K562 (cell line): ENCODE data around the gene PREX1. TPM values are rescaled to one million over a fixed set of nuclear protein-coding genes. Genes with fewer than 3 reads are reported as not detected.

Experiments
- ATAC-seq: fragments of 200-7000 bp; cut with Tn5 transposase; 3 replicates; pipeline ENCODE4 v1.9.1; 2020; ENCODE audit warnings: moderate library complexity
- BruUV-seq: library from RNA; stranded (reverse); fragments of 400-500 nt; replicated peaks from 2 replicates; lab custom pipeline; 2021; lab: Mats Ljungman, UMichigan
- CTCF ChIA-PET: fragments of 300-600 bp; formaldehyde crosslinking; extraction: SDS; loops from one replicate; lab custom pipeline; 2021; ENCODE audit warnings: low intra/inter-chr PET ratio; lab: Yijun Ruan, JAX
- POLR2A ChIA-PET: fragments of 300-600, 350-650 bp; sonication (Branson Sonifier 250); formaldehyde crosslinking; extraction: SDS; loops from one replicate; lab custom pipeline; 2021; ENCODE audit warnings: antibody characterized with exemption, inconsistent platforms; lab: Yijun Ruan, JAX
- DNase-seq, 4 experiments: peaks; one replicate each; pipeline versions ENCODE4 v3.0.0 to v3.0.0-alpha.2; 2011 to 2018; ENCODE audit warnings: low spot score in 3 of 4, mixed read lengths in 3 of 4; ENCODE audit errors: extremely low read depth in 1 of 4
- FAIRE-seq: peaks from 2 replicates; lab custom pipeline; 2011; peaks lifted over from hg19 to GRCh38; lab: Jason Lieb, UNC
- H2AFZ ChIP-seq: 2 replicates; pipeline ENCODE4 v1.6.0; 2011; ENCODE audit warnings: low read depth, low read length, control low read depth, inconsistent platforms
- H3K27ac ChIP-seq: fragments of 200-600 bp; 3 replicates; pipeline ENCODE4 v1.8.0; 2011; ENCODE audit warnings: low read depth, mild to moderate bottlenecking, control low read depth, inconsistent platforms, low read length, moderate library complexity, mixed read lengths; ENCODE audit errors: extremely low read depth
- H3K27me3 ChIP-seq, 2 experiments: fragments of 300-600 bp in 1 of 2; 2 replicates in 1 of 2; 3 replicates in 1 of 2; pipeline versions ENCODE4 v1.6.0 to v1.8.0; 2011; ENCODE audit warnings: inconsistent platforms in 2 of 2, low read length in 2 of 2, mild to moderate bottlenecking in 1 of 2, mixed read lengths in 1 of 2, moderate library complexity in 1 of 2; ENCODE audit not compliant: control insufficient read depth in 2 of 2, insufficient read depth in 2 of 2
- H3K36me3 ChIP-seq: fragments of 300-600 bp; 3 replicates; pipeline ENCODE4 v1.8.0; 2011; ENCODE audit warnings: mild to moderate bottlenecking, low read length, inconsistent platforms; ENCODE audit not compliant: control insufficient read depth, insufficient read depth
- H3K4me1 ChIP-seq, 2 experiments: fragments of 200-600 bp in 1 of 2; replicated peaks in 1 of 2; 2 replicates in 1 of 2; 3 replicates in 1 of 2; pipeline versions ENCODE4 v1.5.1 to v1.8.0; 2011; ENCODE audit warnings: inconsistent platforms in 2 of 2, low read length in 2 of 2, mild to moderate bottlenecking in 1 of 2, mixed read lengths in 1 of 2, moderate library complexity in 1 of 2; ENCODE audit not compliant: control insufficient read depth in 2 of 2, insufficient read depth in 2 of 2
- H3K4me2 ChIP-seq: 2 replicates; pipeline ENCODE4 v1.6.1; 2011; ENCODE audit warnings: low read length, control low read depth, inconsistent platforms, mixed read lengths; ENCODE audit not compliant: insufficient read depth
- H3K4me3 ChIP-seq: fragments of 200-600 bp; sonication (generic), shearing (Covaris generic); 2 replicates; pipeline ENCODE4 v1.5.1; 2016; ENCODE audit warnings: control low read depth, inconsistent platforms
- H3K79me2 ChIP-seq: fragments of 200-600 bp; 3 replicates; pipeline ENCODE4 v1.8.0; 2011; ENCODE audit warnings: low read length, inconsistent platforms; ENCODE audit not compliant: control insufficient read depth, insufficient read depth
- H3K9ac ChIP-seq, 2 experiments: 2 replicates each; pipeline versions ENCODE4 v1.6.0 to v1.6.1; 2011; ENCODE audit warnings: low read depth in 2 of 2, low read length in 2 of 2, control low read depth in 1 of 2, inconsistent platforms in 1 of 2, mild to moderate bottlenecking in 1 of 2, mixed read lengths in 1 of 2; ENCODE audit not compliant: insufficient read depth in 1 of 2
- H3K9me1 ChIP-seq: one replicate; pipeline ENCODE4 v1.6.0; 2011; ENCODE audit warnings: inconsistent platforms, mild to moderate bottlenecking, low read length, moderate library complexity; ENCODE audit not compliant: control insufficient read depth, insufficient read depth
- H3K9me3 ChIP-seq: replicated peaks from 2 replicates; pipeline ENCODE4 v1.5.1; 2011; ENCODE audit warnings: low read depth, low read length, inconsistent platforms; ENCODE audit not compliant: control insufficient read depth, insufficient read depth
- H4K20me1 ChIP-seq: replicated peaks from 2 replicates; pipeline ENCODE4 v1.6.1; 2011; ENCODE audit warnings: low read length, inconsistent platforms, mixed read lengths; ENCODE audit not compliant: control insufficient read depth, insufficient read depth
- NFIC ChIP-seq: fragments of 450-650 bp; IDR thresholded peaks from 2 replicates; pipeline ENCODE4 v1.6.1; 2017; ENCODE audit warnings: mild to moderate bottlenecking, inconsistent platforms
- NFIX ChIP-seq: fragments of 250-450 bp; sonication (Bioruptor Pico); IDR thresholded peaks from 2 replicates; pipeline ENCODE4 v1.4.0; 2020; ENCODE audit warnings: low read depth, mild to moderate bottlenecking, moderate library complexity
- SMAD1 ChIP-seq: fragments of 150-350 bp; IDR thresholded peaks from 2 replicates; pipeline ENCODE4 v1.6.1; 2014; ENCODE audit warnings: low read length, low read depth; ENCODE audit not compliant: partially characterized antibody
- ZKSCAN1 ChIP-seq: fragments of 150-350 bp; IDR thresholded peaks from 2 replicates; pipeline ENCODE4 v1.6.1; 2016; ENCODE audit warnings: low read depth, low read length
- ZNF644 ChIP-seq: fragments of 200-800 bp; sonication (Bioruptor generic); IDR thresholded peaks from 2 replicates; pipeline ENCODE4 v1.6.1; 2016; ENCODE audit warnings: low read depth, missing genetic modification characterization, missing compliant biosample characterization
- in situ Hi-C: fragments of 300-500 bp; cut with MboI; formaldehyde crosslinking; loops from 4 replicates; pipeline ENCODE4 v1.15.0; 2018; ENCODE audit warnings: inconsistent platforms, mixed read lengths
- intact Hi-C: fragments of 100-400 bp; cut with micrococcal nuclease; formaldehyde crosslinking; loops from 2 replicates; pipeline ENCODE4 v1.14.2; 2022
- polyA plus RNA-seq, 8 experiments: library from polyadenylated mRNA; depleted of rRNA in 4 of 8; stranded (reverse) in 5 of 8; unstranded in 3 of 8; fragments of >200 nt; fragmentation: Nextera tagmentation in 2 of 8; fragmentation: Illumina TruSeq in 1 of 8; extraction: Ambion mirVana in 2 of 8; extraction: Trizol in 1 of 8; gene quantifications; 2 replicates each; pipeline versions ENCODE4 v1.2.1 to v1.2.3, GENCODE V29; 2011 to 2014; ENCODE audit warnings: inconsistent platforms in 1 of 8, missing spikeins in 1 of 8
- total RNA-seq, 7 experiments: library from RNA; depleted of rRNA in 6 of 7; stranded (reverse); fragments of >200 nt in 6 of 7; fragmentation: Illumina TruSeq in 2 of 7; extraction: Trizol in 2 of 7; gene quantifications; 2 replicates each; pipeline versions ENCODE4 v1.2.1 to v1.2.3, GENCODE V29; 2011 to 2021; ENCODE audit warnings: low replicate concordance in 1 of 7
- TF ChIP-seq, protein P1 (sequence below): fragments of 450-650 bp; formaldehyde crosslinking; IDR thresholded peaks from 2 replicates; pipeline ENCODE4 v1.4.0; 2022; ENCODE audit warnings: missing genetic modification characterization
- TF ChIP-seq, protein P2 (sequence below): fragments of 450-650 bp; IDR thresholded peaks from 2 replicates; pipeline ENCODE4 v1.6.1; 2016; ENCODE audit warnings: borderline replicate concordance
- TF ChIP-seq, protein P3 (sequence below), 2 experiments: fragments of 450-650 bp in 1 of 2; sonication (generic) in 1 of 2; formaldehyde crosslinking in 1 of 2; IDR thresholded peaks; 2 replicates each; pipeline versions ENCODE4 v1.7.1 to v1.9.0; 2016 to 2022; ENCODE audit warnings: inconsistent platforms in 1 of 2, mild to moderate bottlenecking in 1 of 2, missing genetic modification reagents in 1 of 2

The PREX1 gene
- total and polyA plus RNA-seq, 9 of the 15 experiments (the other 6 are each of a cell fraction or from before 2014, with no cell fraction given), result 0.37 to 10.4 (median 4.8) TPM

DNA sequence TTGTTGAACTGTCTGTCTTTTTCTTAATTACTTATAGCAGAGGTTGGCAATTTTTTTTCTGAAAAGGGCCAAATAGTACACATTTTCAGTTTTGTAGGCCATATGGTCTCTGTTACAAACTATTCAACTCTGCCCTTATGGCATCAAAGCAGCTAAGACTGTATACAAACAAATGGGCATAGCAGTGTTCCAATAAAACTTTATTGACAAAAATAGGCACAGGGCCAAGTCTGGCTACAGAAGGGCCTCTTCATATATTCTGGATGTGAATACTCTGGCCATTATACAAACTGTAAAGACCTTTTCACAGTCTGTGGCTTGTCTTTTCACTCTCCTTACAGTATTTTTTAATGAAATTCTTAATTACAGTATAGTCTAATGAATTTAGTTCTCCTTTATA, 132.1 kb downstream of the PREX1 start:
- Histone ChIP-seq H3K4me2 (no peak overlapping the region), H3K27me3 (no peaks in the 10 kb centered on the region), H2AFZ (no peak overlapping the region), H3K9me3 (no peaks in the 10 kb centered on the region), H3K4me3 (no peak overlapping the region), H3K4me1 (peaks cover 6% of the 10 kb centered on the region in 2 experiments; a peak in 4 of 5 replicates), H3K36me3 (no peaks in the 10 kb centered on the region), H3K27ac (no peak overlapping the region), H3K79me2 (no peaks in the 10 kb centered on the region), H3K9me1 (peaks cover 2% of the 10 kb centered on the region), H4K20me1 (no peaks in the 10 kb centered on the region), H3K9ac (no peak overlapping the region)
- FAIRE-seq, result no peak
- intact Hi-C loops, result no loop called here
- TF ChIP-seq, protein P1, sequence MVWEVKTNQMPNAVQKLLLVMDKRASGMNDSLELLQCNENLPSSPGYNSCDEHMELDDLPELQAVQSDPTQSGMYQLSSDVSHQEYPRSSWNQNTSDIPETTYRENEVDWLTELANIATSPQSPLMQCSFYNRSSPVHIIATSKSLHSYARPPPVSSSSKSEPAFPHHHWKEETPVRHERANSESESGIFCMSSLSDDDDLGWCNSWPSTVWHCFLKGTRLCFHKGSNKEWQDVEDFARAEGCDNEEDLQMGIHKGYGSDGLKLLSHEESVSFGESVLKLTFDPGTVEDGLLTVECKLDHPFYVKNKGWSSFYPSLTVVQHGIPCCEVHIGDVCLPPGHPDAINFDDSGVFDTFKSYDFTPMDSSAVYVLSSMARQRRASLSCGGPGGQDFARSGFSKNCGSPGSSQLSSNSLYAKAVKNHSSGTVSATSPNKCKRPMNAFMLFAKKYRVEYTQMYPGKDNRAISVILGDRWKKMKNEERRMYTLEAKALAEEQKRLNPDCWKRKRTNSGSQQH, result no peak
- TF ChIP-seq ZNF644 (tag), result no peak
- peak; percentile 70 for TF ChIP-seq NFIX
- TF ChIP-seq, protein P2, sequence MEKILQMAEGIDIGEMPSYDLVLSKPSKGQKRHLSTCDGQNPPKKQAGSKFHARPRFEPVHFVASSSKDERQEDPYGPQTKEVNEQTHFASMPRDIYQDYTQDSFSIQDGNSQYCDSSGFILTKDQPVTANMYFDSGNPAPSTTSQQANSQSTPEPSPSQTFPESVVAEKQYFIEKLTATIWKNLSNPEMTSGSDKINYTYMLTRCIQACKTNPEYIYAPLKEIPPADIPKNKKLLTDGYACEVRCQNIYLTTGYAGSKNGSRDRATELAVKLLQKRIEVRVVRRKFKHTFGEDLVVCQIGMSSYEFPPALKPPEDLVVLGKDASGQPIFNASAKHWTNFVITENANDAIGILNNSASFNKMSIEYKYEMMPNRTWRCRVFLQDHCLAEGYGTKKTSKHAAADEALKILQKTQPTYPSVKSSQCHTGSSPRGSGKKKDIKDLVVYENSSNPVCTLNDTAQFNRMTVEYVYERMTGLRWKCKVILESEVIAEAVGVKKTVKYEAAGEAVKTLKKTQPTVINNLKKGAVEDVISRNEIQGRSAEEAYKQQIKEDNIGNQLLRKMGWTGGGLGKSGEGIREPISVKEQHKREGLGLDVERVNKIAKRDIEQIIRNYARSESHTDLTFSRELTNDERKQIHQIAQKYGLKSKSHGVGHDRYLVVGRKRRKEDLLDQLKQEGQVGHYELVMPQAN, result no peak
- 0 out of 2 replicates have a peak, but pooled peaks have one; percentile 18 for TF ChIP-seq ZKSCAN1
- TF ChIP-seq, protein P3, sequence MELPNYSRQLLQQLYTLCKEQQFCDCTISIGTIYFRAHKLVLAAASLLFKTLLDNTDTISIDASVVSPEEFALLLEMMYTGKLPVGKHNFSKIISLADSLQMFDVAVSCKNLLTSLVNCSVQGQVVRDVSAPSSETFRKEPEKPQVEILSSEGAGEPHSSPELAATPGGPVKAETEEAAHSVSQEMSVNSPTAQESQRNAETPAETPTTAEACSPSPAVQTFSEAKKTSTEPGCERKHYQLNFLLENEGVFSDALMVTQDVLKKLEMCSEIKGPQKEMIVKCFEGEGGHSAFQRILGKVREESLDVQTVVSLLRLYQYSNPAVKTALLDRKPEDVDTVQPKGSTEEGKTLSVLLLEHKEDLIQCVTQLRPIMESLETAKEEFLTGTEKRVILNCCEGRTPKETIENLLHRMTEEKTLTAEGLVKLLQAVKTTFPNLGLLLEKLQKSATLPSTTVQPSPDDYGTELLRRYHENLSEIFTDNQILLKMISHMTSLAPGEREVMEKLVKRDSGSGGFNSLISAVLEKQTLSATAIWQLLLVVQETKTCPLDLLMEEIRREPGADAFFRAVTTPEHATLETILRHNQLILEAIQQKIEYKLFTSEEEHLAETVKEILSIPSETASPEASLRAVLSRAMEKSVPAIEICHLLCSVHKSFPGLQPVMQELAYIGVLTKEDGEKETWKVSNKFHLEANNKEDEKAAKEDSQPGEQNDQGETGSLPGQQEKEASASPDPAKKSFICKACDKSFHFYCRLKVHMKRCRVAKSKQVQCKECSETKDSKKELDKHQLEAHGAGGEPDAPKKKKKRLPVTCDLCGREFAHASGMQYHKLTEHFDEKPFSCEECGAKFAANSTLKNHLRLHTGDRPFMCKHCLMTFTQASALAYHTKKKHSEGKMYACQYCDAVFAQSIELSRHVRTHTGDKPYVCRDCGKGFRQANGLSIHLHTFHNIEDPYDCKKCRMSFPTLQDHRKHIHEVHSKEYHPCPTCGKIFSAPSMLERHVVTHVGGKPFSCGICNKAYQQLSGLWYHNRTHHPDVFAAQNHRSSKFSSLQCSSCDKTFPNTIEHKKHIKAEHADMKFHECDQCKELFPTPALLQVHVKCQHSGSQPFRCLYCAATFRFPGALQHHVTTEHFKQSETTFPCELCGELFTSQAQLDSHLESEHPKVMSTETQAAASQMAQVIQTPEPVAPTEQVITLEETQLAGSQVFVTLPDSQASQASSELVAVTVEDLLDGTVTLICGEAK (IDR thresholded peaks at IDR 0.05), result peak; percentile 98
- TF ChIP-seq, protein P3 (CRISPR knock-in tag; IDR thresholded peaks at IDR 0.05), result peak; percentile 98
- TF ChIP-seq SMAD1, result peak; percentile 83
- peak; percentile 97 for TF ChIP-seq NFIC
- no peak for DNase-seq
- ChIA-PET POLR2A (interaction anchor here (0.7 to 1.0 kb wide), 2 partner anchors 10 to 12 kb away, joined by 3 read pairs; no protein-coding TSS in a partner anchor), CTCF (no interaction called here)
- ATAC-seq, result no peak
- no TSS peak for BruUV-seq
- in situ Hi-C loops, result no loop called here
